ENCODE data around the gene DDO. TPM values are rescaled to one million over a fixed set of nuclear protein-coding genes. Genes with fewer than 3 reads are reported as not detected.

Gene DDO
- total RNA-seq, 1 donor from 2014 or later, result not detected

- no peak for TF ChIP-seq CTCF (IDR thresholded peaks at IDR 0.05)
- CTCF ChIA-PET, result interaction anchor here (1.0 to 6.0 kb wide), 9 partner anchors 10 to 1202 kb away, joined by 3 to 77 read pairs (median 8); partner anchors contain the start of genes CDC40 and WASF1
- intact Hi-C loops (cut with micrococcal nuclease), result loop anchor here (1.0 to 2.0 kb wide), 2 partner anchors 212 to 1202 kb away; no protein-coding TSS in a partner anchor
- DNase-seq, result no peak
- H3K27me3 Mint-ChIP-seq, result no peaks in the 10 kb centered on the region
- no peaks in the 10 kb centered on the region for H3K9me3 Mint-ChIP-seq
- POLR2A ChIA-PET, result interaction anchor here (1.0 kb wide), 1 partner anchor 157 kb away, joined by 6 read pairs; no protein-coding TSS in a partner anchor
- no peaks in the 10 kb centered on the region for H3K4me1 Mint-ChIP-seq
- no peak for ATAC-seq (ENCODE audit: low read depth)
- H3K27ac Mint-ChIP-seq, result no peak overlapping the region
- H3K4me3 Mint-ChIP-seq, result no peak overlapping the region
- no peaks in the 10 kb centered on the region for H3K36me3 Mint-ChIP-seq (ENCODE audit: low read depth)
Measured at GRCh38 chr6:110390404-110390803, 25.0 kb downstream of the DDO start.

- POLR2A ChIA-PET, result interaction anchor here (0.9 to 1.0 kb wide), 2 partner anchors 157 to 211 kb away, joined by 3 to 6 read pairs; no protein-coding TSS in a partner anchor
- no peak overlapping the region for H3K27ac Mint-ChIP-seq
- ATAC-seq (ENCODE audit: low read depth) (no peak), DNase-seq (no peak)
- intact Hi-C loops (cut with micrococcal nuclease), result loop anchor here (1.0 to 2.0 kb wide), 2 partner anchors 212 to 1201 kb away; no protein-coding TSS in a partner anchor
- no peak overlapping the region for H3K4me3 Mint-ChIP-seq
- CTCF ChIA-PET, result interaction anchor here (0.6 to 6.0 kb wide), 10 partner anchors 10 to 1250 kb away, joined by 3 to 77 read pairs (median 6); partner anchors contain the start of genes CDC40 and WASF1
- TF ChIP-seq CTCF (IDR thresholded peaks at IDR 0.05), result no peak
- no peaks in the 10 kb centered on the region for H3K4me1 Mint-ChIP-seq
- no peaks in the 10 kb centered on the region for H3K36me3 Mint-ChIP-seq (ENCODE audit: low read depth)
- no peaks in the 10 kb centered on the region for H3K9me3 Mint-ChIP-seq
- H3K27me3 Mint-ChIP-seq, result no peaks in the 10 kb centered on the region
Measured at GRCh38 chr6:110389689-110390382, 25.5 kb downstream of the DDO start.

GRCh38 chr6:110387986-110388385 lies 27.4 kb downstream of the DDO start:
- Mint-ChIP-seq H3K4me1 (no peaks in the 10 kb centered on the region), H3K9me3 (no peaks in the 10 kb centered on the region), H3K4me3 (no peak overlapping the region), H3K36me3 (ENCODE audit: low read depth) (no peaks in the 10 kb centered on the region), H3K27ac (no peak overlapping the region), H3K27me3 (no peaks in the 10 kb centered on the region)
- intact Hi-C loops (cut with micrococcal nuclease), result no loop called here
- POLR2A ChIA-PET, result no interaction called here
- ATAC-seq (ENCODE audit: low read depth), result no peak
- TF ChIP-seq CTCF (IDR thresholded peaks at IDR 0.05), result no peak
- CTCF ChIA-PET, result interaction anchor here (5.4 to 6.0 kb wide), 2 partner anchors 208 to 685 kb away, joined by 45 to 73 read pairs; partner anchors contain the start of genes CDC40 and WASF1
- no peak for DNase-seq

GRCh38 chr6:110385458-110385863 lies 29.9 kb downstream of the DDO start:
- POLR2A ChIA-PET, result no interaction called here
- Mint-ChIP-seq H3K4me1 (no peaks in the 10 kb centered on the region), H3K27ac (no peak overlapping the region), H3K36me3 (ENCODE audit: low read depth) (no peaks in the 10 kb centered on the region), H3K9me3 (no peaks in the 10 kb centered on the region), H3K27me3 (no peaks in the 10 kb centered on the region), H3K4me3 (no peak overlapping the region)
- ATAC-seq (ENCODE audit: low read depth), result no peak
- CTCF ChIA-PET, result no interaction called here
- DNase-seq, result no peak
- no peak for TF ChIP-seq CTCF (IDR thresholded peaks at IDR 0.05)
- intact Hi-C loops (cut with micrococcal nuclease), result no loop called here

- ATAC-seq (ENCODE audit: low read depth), result no peak
- no peak overlapping the region for H3K4me3 Mint-ChIP-seq
- no peak overlapping the region for H3K27ac Mint-ChIP-seq
- no peak for DNase-seq
- peaks cover 5% of the 10 kb centered on the region for H3K4me1 Mint-ChIP-seq
- H3K27me3 Mint-ChIP-seq, result no peaks in the 10 kb centered on the region
- POLR2A ChIA-PET, result no interaction called here
- H3K9me3 Mint-ChIP-seq, result no peaks in the 10 kb centered on the region
- intact Hi-C loops (cut with micrococcal nuclease), result no loop called here
- H3K36me3 Mint-ChIP-seq (ENCODE audit: low read depth), result no peaks in the 10 kb centered on the region
- CTCF ChIA-PET, result no interaction called here
- no peak for TF ChIP-seq CTCF (IDR thresholded peaks at IDR 0.05)
Measured at GRCh38 chr6:110378552-110378951, 36.8 kb downstream of the DDO start.
